Breast epithelium (tissue), 3 donors: ENCODE data around the gene HRNR.

Experiments used
- CTCF ChIP-seq, 3 donors: fragments of 450-650 bp; IDR thresholded peaks; one replicate each; pipeline ENCODE4 v1.5.1; 2016 to 2017; ENCODE audit warnings: antibody characterized with exemption in 3 of 3, mild to moderate bottlenecking in 3 of 3, moderate library complexity in 3 of 3
- POLR2A ChIP-seq: fragments of 450-650 bp; IDR thresholded peaks from one replicate; pipeline ENCODE4 v1.6.1; 2016; ENCODE audit warnings: antibody characterized with exemption, mild to moderate bottlenecking, moderate library complexity

GRCh38 chr1:152162792-152163463 is 61.1 kb downstream of the HRNR start:
- TF ChIP-seq CTCF (IDR thresholded peaks at IDR 0.05) = no peak
- no peak for TF ChIP-seq POLR2A
